Stomach (tissue), 9 donors: ENCODE measurements around the gene RPP38. TPM values are rescaled to one million over a fixed set of nuclear protein-coding genes. Genes with fewer than 3 reads are reported as not detected.
A peak's percentile ranks its signal among the peaks of the same experiment; 100 is the strongest.

ENCODE experiments used
- DNase-seq, 2 donors: peaks; one replicate each; pipeline versions ENCODE4 v3.0.0 to v3.0.0-alpha.2; 2013 to 2019
- H3K27ac ChIP-seq, 5 donors: fragments of 200-600 bp in 4 of 5; sonication (generic) in 4 of 5; one replicate each; pipeline ENCODE4 v1.5.1; 2013 to 2019; ENCODE audit warnings: mild to moderate bottlenecking in 1 of 5, moderate library complexity in 1 of 5
- H3K27me3 ChIP-seq, 3 donors: fragments of 200-600 bp; sonication (generic); one replicate each; pipeline ENCODE4 v1.5.1; 2017 to 2019; ENCODE audit warnings: mixed run types in 1 of 3
- H3K36me3 ChIP-seq, 4 donors: fragments of 200-600 bp; sonication (generic); 1 replicate in 3 of 4; 2 replicates in 1 of 4; pipeline ENCODE4 v1.5.1; 2016 to 2019
- H3K4me1 ChIP-seq, 4 donors: fragments of 200-600 bp; sonication (generic); one replicate each; pipeline ENCODE4 v1.5.1; 2016 to 2019
- H3K4me3 ChIP-seq, 4 donors: fragments of 200-600 bp; sonication (generic) in 3 of 4; one replicate each; pipeline ENCODE4 v1.5.1; 2016 to 2019; ENCODE audit warnings: mild to moderate bottlenecking in 1 of 4
- H3K9me3 ChIP-seq, 4 donors: fragments of 200-600 bp; sonication (generic); one replicate each; pipeline ENCODE4 v1.5.1; 2016 to 2019
- CTCF ChIP-seq, 7 experiments: fragments of 450-650 bp in 4 of 7; fragments of 200-600 bp in 3 of 7; sonication (generic) in 3 of 7; IDR thresholded peaks; one replicate each; pipeline ENCODE4 v1.5.1; 2016 to 2019; ENCODE audit warnings: antibody characterized with exemption in 7 of 7, control low read depth in 2 of 7, mild to moderate bottlenecking in 1 of 7
- EP300 ChIP-seq: sonication (generic); formaldehyde crosslinking; IDR thresholded peaks from one replicate; pipeline ENCODE4 v1.6.1; 2017; ENCODE audit warnings: antibody characterized with exemption
- POLR2A ChIP-seq, 4 donors: fragments of 450-650 bp; IDR thresholded peaks; one replicate each; pipeline ENCODE4 v1.6.1; 2016; ENCODE audit warnings: antibody characterized with exemption in 4 of 4, control low read depth in 2 of 4, mild to moderate bottlenecking in 1 of 4, moderate library complexity in 1 of 4
- POLR2AphosphoS5 ChIP-seq, 3 donors: sonication (generic); formaldehyde crosslinking; IDR thresholded peaks; one replicate each; pipeline ENCODE4 v1.6.1; 2016; ENCODE audit warnings: antibody characterized with exemption in 3 of 3
- WGBS, 5 donors: extraction: QIAGEN DNeasy Blood & Tissue Kit in 3 of 5; methylation state at CpG; one replicate each; pipeline versions ENCODE4 v1.1.5 to v1.1.7; 2013 to 2018; 5-methylcytosine and 5-hydroxymethylcytosine counted together
- intact Hi-C: fragments of 100-400 bp; cut with DNase I; formaldehyde crosslinking; loops from one replicate; pipeline ENCODE4 v1.15.1; 2023; ENCODE audit warnings: low total_unique reads
- polyA plus RNA-seq, 3 donors: library from polyadenylated mRNA; stranded (reverse); fragments of 200-250 nt; gene quantifications; one replicate each; pipeline ENCODE4 v1.2.3, GENCODE V29; 2013
- total RNA-seq, 5 donors: library from RNA; depleted of rRNA; stranded (reverse); fragments of >200 nt; gene quantifications; one replicate each; pipeline versions ENCODE4 v1.1.0 to v1.2.3, GENCODE V29; 2014 to 2016
- donor health status: healthy with polysubstance abuse.
- donor health status: Bipolar disorder and iron deficiency.
- donor health status: healthy.

The RPP38 gene
- total and polyA plus RNA-seq, 8 donors: 4.5 to 29.4 (median 19.6) TPM; not detected in 1

GRCh38 chr10:15084502-15084922 is 12.6 kb upstream of the RPP38 start:
- peaks cover 4 to 32% (median 26%) of the 10 kb centered on the region in 4 donors for H3K4me1 ChIP-seq

GRCh38 chr10:15088428-15089261 is 8.5 kb upstream of the RPP38 start, which contains the start of gene ACBD7:
Gene ACBD7 (minus strand): TSS chr10:15088776. CDS start chr10:15088728, 48 bp downstream.
- peak; percentile 86 to 96 for DNase-seq
- H3K27ac ChIP-seq: peak within 1 kb of the TSS in 4 of 5 donors; percentile 14 to 63 (median 24)
- H3K4me3 ChIP-seq: peak within 1 kb of the TSS; percentile 49 to 82 (median 66)
- H3K27me3 ChIP-seq: peaks cover 0 to 11% (median 0%) of the 10 kb centered on the region in 3 donors
- no peaks in the 10 kb centered on the region for H3K9me3 ChIP-seq
- intact Hi-C loops: no loop called here
- WGBS, 5 donors: 6 to 7% (median 6%) methylated on average over 56 to 63 of the region's 63 CpGs
- peaks cover 4 to 31% (median 25%) of the 10 kb centered on the region in 4 donors for H3K4me1 ChIP-seq
- no peaks in the 10 kb centered on the region for H3K36me3 ChIP-seq
- TF ChIP-seq POLR2AphosphoS5 (IDR thresholded peaks at IDR 0.05) (peak in 1 of 3 donors; percentile 57), EP300 (no peak), CTCF (IDR thresholded peaks at IDR 0.05) (peak in 5 of 7 experiments; percentile 50 to 76 (median 65))

More at GRCh38 chr10:15084502-15084922, 12.6 kb upstream of the RPP38 start:
- Histone ChIP-seq H3K27me3 (peaks cover 0 to 5% (median 0%) of the 10 kb centered on the region in 3 donors), H3K27ac (peak overlapping the region in 3 of 5 donors; percentile 36 to 65 (median 43)), H3K9me3 (no peaks in the 10 kb centered on the region), H3K4me3 (peak overlapping the region; percentile 39 to 51 (median 47)), H3K36me3 (no peaks in the 10 kb centered on the region)
- intact Hi-C loops: no loop called here
- TF ChIP-seq POLR2A (IDR thresholded peaks at IDR 0.05): no peak
- TF ChIP-seq POLR2AphosphoS5 (IDR thresholded peaks at IDR 0.05): peak in 1 of 3 donors; percentile 28
- WGBS, 5 donors: 13 to 31% (median 19%) methylated on average over 7 of the region's 7 CpGs
- peak; percentile 48 to 90 for DNase-seq

GRCh38 chr10:15091418-15091817 is 5.7 kb upstream of the RPP38 start:
- TF ChIP-seq EP300 (no peak), CTCF (IDR thresholded peaks at IDR 0.05) (no peak), POLR2A (IDR thresholded peaks at IDR 0.05) (no peak), POLR2AphosphoS5 (IDR thresholded peaks at IDR 0.05) (no peak)
- DNase-seq: no peak
- Histone ChIP-seq H3K4me1 (peaks cover 4 to 19% (median 15%) of the 10 kb centered on the region in 4 donors), H3K36me3 (no peaks in the 10 kb centered on the region), H3K27me3 (peaks cover 0 to 11% (median 0%) of the 10 kb centered on the region in 3 donors), H3K9me3 (no peaks in the 10 kb centered on the region), H3K4me3 (no peak overlapping the region), H3K27ac (no peak overlapping the region)
- intact Hi-C loops: loop anchor here (10.0 kb wide), 1 partner anchor 137 kb away; the partner anchor contains the start of genes DCLRE1C and MEIG1
- 83 to 91% (median 87%) methylated on average over 5 of the region's 5 CpGs for WGBS, 5 donors

- DNase-seq: no peak
- H3K27ac ChIP-seq: no peak overlapping the region
- intact Hi-C loops: loop anchor here (10.0 kb wide), 1 partner anchor 138 kb away; the partner anchor contains the start of genes DCLRE1C and MEIG1
- H3K9me3 ChIP-seq: no peaks in the 10 kb centered on the region
- 85 to 94% (median 93%) methylated on average over 15 to 16 of the region's 16 CpGs for WGBS, 5 donors
- TF ChIP-seq POLR2AphosphoS5 (IDR thresholded peaks at IDR 0.05) (no peak), POLR2A (IDR thresholded peaks at IDR 0.05) (no peak), EP300 (no peak), CTCF (IDR thresholded peaks at IDR 0.05) (no peak)
- H3K4me1 ChIP-seq: peaks cover 6 to 24% (median 20%) of the 10 kb centered on the region in 4 donors
- peaks cover 0 to 11% (median 0%) of the 10 kb centered on the region in 3 donors for H3K27me3 ChIP-seq
- no peaks in the 10 kb centered on the region for H3K36me3 ChIP-seq
- H3K4me3 ChIP-seq: no peak overlapping the region
These were observed 4.2 kb upstream of the RPP38 start for GRCh38 chr10:15092855-15093408.
